Upper lobe of right lung (tissue), 1 donor: ENCODE data around the gene FEN1. TPM values are rescaled to one million over a fixed set of nuclear protein-coding genes. Genes with fewer than 3 reads are reported as not detected.

Experiments used
- ATAC-seq: fragments of 200-7000 bp; cut with Tn5 transposase; one replicate; pipeline ENCODE4 v1.9.1; 2020; ENCODE audit warnings: mild to moderate bottlenecking, moderate library complexity
- DNase-seq: peaks from one replicate; pipeline ENCODE4 v3.0.0-alpha.2; 2020
- H3K27ac ChIP-seq: fragments of 200-600 bp; one replicate; pipeline ENCODE4 v1.8.0; 2022
- H3K27me3 ChIP-seq: fragments of 200-600 bp; one replicate; pipeline ENCODE4 v1.8.0; 2022; ENCODE audit warnings: mild to moderate bottlenecking
- H3K36me3 ChIP-seq: fragments of 200-600 bp; one replicate; pipeline ENCODE4 v1.8.0; 2022
- H3K4me1 ChIP-seq: fragments of 200-600 bp; one replicate; pipeline ENCODE4 v1.8.0; 2022
- H3K4me3 ChIP-seq: fragments of 200-600 bp; one replicate; pipeline ENCODE4 v1.8.0; 2022; ENCODE audit warnings: mild to moderate bottlenecking
- H3K9me3 ChIP-seq: fragments of 200-600 bp; one replicate; pipeline ENCODE4 v1.8.0; 2022
- CTCF ChIP-seq: fragments of 200-600 bp; IDR thresholded peaks from one replicate; pipeline ENCODE4 v1.8.0; 2022; ENCODE audit warnings: antibody characterized with exemption
- intact Hi-C: fragments of 100-400 bp; cut with DNase I; formaldehyde crosslinking; loops from one replicate; pipeline ENCODE4 v1.11.0; 2022
- total RNA-seq: library from RNA; stranded (reverse); fragmentation: NEBNext Ultra II Directional; extraction: Animal tissue kit (Norgen Biotek cat#: 25700); gene quantifications from one replicate; pipeline ENCODE4 v1.2.1, GENCODE V29; 2021
- donor health status: DM: no; HTN: yes; CAD: no; lungs with severe emphysema.

FEN1 gene
- total RNA-seq, 1 donor from 2014 or later = 4.9 TPM

DNA sequence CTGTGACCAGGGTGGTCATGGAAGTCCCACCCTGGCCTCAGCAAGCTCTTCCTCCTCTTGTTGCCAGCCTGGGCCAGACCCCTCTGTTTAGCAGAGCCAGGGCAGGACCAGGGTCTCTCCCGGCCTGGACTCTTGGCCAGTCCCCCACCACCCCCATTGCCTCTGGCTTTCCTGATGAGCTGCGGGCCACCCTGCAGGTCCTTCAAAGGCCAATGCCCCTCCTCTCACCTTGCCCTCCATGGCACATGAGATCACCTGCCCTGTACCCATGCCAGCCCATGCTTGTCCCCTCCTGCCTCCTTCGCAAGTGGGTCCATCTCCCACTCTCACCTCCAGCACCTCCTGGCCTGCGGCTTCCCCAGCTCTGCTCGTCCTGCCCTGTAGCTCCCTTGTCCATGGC lies 45.8 kb downstream of the FEN1 start:
- TF ChIP-seq CTCF = no peak
- Histone ChIP-seq H3K27me3 (no peaks in the 10 kb centered on the region), H3K4me1 (peaks cover 9% of the 10 kb centered on the region), H3K4me3 (no peak overlapping the region), H3K27ac (no peak overlapping the region), H3K9me3 (no peaks in the 10 kb centered on the region), H3K36me3 (peaks cover 20% of the 10 kb centered on the region)
- DNase-seq (no peak), ATAC-seq (no peak)
- intact Hi-C loops = no loop called here

GRCh38 chr11:61838921-61839320 lies 46.2 kb downstream of the FEN1 start:
- Histone ChIP-seq H3K9me3 (no peaks in the 10 kb centered on the region), H3K4me3 (no peak overlapping the region), H3K27ac (no peak overlapping the region), H3K36me3 (peaks cover 23% of the 10 kb centered on the region), H3K4me1 (peaks cover 9% of the 10 kb centered on the region), H3K27me3 (no peaks in the 10 kb centered on the region)
- no peak for TF ChIP-seq CTCF
- intact Hi-C loops = no loop called here
- DNase-seq = no peak
- no peak for ATAC-seq

- Histone ChIP-seq H3K27me3 (no peaks in the 10 kb centered on the region), H3K36me3 (peaks cover 30% of the 10 kb centered on the region), H3K9me3 (no peaks in the 10 kb centered on the region), H3K4me3 (no peak overlapping the region), H3K4me1 (peaks cover 2% of the 10 kb centered on the region), H3K27ac (no peak overlapping the region)
- no peak for TF ChIP-seq CTCF
- ATAC-seq (no peak), DNase-seq (no peak)
- intact Hi-C loops = no loop called here
Observed at GRCh38 chr11:61839742-61840141, 47.0 kb downstream of the FEN1 start.

DNA sequence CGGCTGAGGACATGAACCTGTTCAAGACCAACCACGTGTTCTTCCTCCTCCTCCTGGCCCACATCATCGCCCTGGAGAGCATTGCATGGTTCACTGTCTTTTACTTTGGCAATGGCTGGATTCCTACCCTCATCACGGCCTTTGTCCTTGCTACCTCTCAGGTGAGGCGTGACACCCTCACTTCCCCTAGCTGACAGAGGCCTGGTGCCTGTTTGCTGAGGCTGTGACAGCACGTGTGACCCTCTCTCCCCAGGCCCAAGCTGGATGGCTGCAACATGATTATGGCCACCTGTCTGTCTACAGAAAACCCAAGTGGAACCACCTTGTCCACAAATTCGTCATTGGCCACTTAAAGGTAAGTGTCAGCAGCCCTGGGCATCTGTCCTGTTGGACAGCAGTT lies 47.7 kb downstream of the FEN1 start:
- no peaks in the 10 kb centered on the region for H3K9me3 ChIP-seq
- no peak for ATAC-seq
- H3K27ac ChIP-seq = no peak overlapping the region
- no peak for TF ChIP-seq CTCF
- H3K27me3 ChIP-seq = no peaks in the 10 kb centered on the region
- H3K36me3 ChIP-seq = peaks cover 30% of the 10 kb centered on the region
- intact Hi-C loops = no loop called here
- no peak for DNase-seq
- no peak overlapping the region for H3K4me3 ChIP-seq
- no peaks in the 10 kb centered on the region for H3K4me1 ChIP-seq

DNA sequence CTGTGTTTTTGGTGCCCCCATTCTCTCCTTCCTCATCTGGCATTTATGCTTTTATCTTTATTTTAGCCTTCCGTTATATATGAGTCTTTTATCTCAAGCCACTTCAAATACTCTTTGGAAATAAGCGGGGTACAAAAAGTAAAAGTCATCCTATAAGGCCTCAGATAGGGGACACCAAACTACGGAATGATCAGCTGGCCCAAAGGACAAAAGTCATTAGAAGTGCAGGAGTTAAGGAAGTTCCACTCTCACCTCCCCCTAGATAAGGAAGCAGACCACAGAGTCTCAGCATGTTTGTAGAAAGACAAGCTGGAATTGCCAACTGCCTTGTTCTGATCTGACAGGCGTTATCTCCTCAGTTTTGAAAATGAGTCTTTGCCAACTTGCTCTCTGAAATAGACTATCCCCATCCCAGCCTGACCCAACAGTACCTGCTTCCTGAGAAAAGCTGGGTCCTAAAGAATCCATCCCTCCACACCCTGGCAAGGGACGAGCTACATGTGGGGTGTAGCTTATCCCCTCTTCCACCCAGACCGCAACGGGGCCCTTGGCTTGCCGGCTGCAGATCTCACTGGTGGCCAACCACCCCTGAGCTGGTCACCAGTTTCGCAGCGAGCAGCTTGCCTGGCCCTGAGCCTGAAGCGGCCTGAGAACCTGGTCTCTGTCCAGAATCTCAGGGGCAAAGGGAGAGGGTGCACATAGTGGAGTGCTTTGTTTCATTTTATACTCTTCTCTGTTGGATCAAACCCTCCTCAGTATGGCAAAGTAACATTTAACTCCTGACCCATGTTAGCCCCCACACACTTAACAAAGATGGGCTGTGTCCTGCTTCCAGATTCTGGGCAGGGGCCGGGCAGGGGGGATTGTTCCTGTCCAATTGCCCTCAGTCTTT lies 49.2 kb downstream of the FEN1 start:
- no peaks in the 10 kb centered on the region for H3K27me3 ChIP-seq
- no peak for DNase-seq
- no peak overlapping the region for H3K27ac ChIP-seq
- no peak overlapping the region for H3K4me3 ChIP-seq
- ATAC-seq = no peak
- peaks cover 30% of the 10 kb centered on the region for H3K36me3 ChIP-seq
- no peaks in the 10 kb centered on the region for H3K9me3 ChIP-seq
- intact Hi-C loops = no loop called here
- TF ChIP-seq CTCF = no peak
- no peaks in the 10 kb centered on the region for H3K4me1 ChIP-seq
